ENCODE measurements around the gene IL6.

- TF ChIP-seq CTCF (IDR thresholded peaks at IDR 0.05) (peak; percentile 78), EZH2 (IDR thresholded peaks at IDR 0.05; ENCODE audit: borderline replicate concordance, insufficient read depth, low read depth, low read length, poor library complexity, severe bottlenecking) (no peak)
Observed at GRCh38 chr7:22726345-22726906, 574 bp upstream of the IL6 start.

Measured in B cell (primary cell).